C1 segment of cervical spinal cord (tissue), 14 donors: ENCODE measurements around the gene FKBP1A.

ENCODE experiments used
- DNase-seq, 14 donors: peaks; one replicate each; lab custom pipeline; 2025; lab: John Stamatoyannopoulos, UW

The FKBP1A gene

GRCh38 chr20:1392693-1393506 lies at the start of gene FKBP1A:
TSS of gene FKBP1A (minus strand) at chr20:1393054. CDS start at chr20:1392998, 56 bp downstream.
- peak; percentile 21 to 90 (median 78) for DNase-seq

DNA sequence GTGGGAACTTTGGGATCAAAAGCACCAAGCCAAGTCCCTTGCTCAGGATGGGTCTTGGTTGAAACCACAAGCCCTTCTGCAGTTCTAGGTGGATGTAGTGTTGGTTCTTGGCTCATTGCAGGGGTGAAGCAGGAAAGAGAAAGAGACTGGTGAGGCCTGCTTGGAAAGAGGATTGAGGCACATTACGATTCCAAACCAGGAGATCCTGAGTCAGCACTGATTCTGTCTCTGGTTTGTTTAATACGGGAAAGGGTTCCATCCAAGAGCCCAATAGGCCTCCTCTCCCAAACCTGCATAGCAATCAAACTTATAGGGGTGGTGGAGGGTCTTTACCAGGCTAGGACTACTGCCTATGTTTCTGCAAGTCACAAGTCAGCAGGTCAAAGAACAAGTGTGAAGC lies 49.5 kb upstream of the FKBP1A start:
- DNase-seq: no peak

DNA sequence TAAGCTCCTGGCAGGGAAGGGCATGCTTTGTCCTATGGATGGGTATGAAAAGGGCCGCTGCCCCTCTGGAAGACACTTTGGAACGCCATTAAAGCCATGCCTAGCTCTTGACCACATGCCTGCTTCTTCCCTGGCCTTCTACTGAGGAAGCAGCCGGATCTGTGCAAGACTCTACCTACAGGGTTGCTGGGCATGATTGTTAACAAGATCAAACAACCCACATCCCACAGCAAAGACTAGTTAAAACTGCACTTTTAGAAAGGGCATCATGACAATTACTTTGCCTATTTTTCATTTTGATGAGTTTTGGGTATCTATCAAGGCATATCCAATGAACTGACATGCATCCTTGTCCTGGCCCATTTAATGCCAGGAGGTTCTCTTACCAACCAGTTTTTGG lies 48.3 kb upstream of the FKBP1A start:
- DNase-seq: no peak

GRCh38 chr20:1440024-1440423 lies 47.2 kb upstream of the FKBP1A start:
- no peak for DNase-seq

- DNase-seq: no peak
Measured at GRCh38 chr20:1438361-1438760, 45.5 kb upstream of the FKBP1A start.

DNA sequence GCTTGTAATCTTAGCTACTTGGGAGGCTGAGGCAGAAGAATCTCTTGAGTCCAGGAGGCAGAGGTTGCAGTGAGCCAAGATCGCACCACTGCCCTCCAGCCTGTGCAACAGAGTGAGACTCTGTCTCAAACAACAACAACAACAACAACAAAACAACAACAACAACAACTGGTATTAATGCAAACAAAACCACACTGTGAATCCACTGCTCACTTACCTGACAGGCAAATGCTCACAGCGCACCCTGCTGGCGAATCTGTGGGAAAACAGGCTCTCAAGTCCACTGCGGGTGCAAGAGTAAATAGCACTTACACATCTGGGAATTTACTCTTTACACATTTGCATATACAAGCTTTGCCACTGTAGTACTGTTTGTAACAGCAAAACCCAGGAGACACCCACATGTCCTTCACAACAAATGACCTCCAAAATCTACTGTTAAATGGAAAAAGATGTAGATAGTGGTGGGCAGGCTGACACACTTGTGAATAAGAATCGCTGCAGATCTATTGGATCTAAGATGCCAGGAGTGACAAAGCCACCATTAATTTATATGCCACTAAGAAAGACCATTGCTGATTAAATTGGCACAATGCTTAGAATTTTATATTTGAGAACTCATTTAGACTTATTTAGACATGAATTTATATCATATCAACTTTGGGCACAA lies 44.5 kb upstream of the FKBP1A start:
- peak in 12 of 14 donors; percentile 3 to 72 (median 16) for DNase-seq

GRCh38 chr20:1436263-1436662 lies 43.4 kb upstream of the FKBP1A start:
- DNase-seq: no peak

DNA sequence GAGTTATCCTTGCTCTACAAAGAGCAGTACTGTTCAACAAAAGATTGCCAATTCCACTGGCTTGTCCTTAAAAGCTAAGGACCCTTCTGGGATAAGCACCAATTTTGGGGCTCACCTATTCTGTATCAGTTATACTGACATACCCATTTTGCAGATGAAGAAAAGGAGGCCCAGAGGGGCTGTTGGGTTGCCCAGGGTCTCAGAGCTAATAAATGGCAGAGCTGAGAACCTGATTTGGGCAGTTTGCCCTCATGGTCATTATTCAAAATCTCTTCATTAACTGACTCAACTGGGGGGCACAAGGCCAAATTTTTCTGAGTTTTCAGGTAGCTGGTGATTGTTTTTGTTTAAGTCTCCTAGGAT lies 42.5 kb upstream of the FKBP1A start:
- no peak for DNase-seq

DNA sequence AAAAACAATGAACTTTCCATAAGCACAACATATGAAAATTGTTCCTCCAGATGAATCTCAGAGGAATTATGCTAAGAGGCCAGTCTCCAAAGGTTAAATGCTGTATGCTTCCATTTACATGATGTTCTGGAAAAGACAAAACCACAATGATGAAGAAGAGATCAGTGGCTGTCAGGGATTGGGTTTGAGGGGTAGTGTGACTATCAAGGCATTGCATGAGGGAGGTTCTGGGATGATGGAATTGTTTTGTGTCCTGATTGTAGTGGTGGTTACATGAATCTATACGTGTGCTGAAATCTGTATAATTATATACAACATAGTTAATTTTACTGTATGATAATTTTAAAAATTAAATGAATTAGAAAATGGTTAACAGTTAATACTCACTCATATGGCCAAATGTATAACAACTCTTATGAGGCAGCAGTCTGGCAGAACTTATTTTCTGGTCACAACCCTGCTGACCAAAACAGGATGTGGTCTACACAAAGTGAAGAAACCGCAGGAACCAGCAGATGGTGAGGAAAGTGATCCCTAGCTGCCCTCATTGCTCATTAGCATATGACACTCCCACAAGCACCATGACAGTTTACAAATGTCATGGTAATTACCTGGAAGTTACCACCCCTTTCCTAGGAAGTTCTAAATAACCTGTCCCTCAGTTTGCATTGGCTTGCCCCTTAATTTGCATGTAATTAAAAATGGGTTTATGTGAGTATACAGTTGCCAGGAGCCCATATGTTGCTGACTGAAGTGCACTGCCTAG lies 41.9 kb upstream of the FKBP1A start:
- no peak for DNase-seq

DNA sequence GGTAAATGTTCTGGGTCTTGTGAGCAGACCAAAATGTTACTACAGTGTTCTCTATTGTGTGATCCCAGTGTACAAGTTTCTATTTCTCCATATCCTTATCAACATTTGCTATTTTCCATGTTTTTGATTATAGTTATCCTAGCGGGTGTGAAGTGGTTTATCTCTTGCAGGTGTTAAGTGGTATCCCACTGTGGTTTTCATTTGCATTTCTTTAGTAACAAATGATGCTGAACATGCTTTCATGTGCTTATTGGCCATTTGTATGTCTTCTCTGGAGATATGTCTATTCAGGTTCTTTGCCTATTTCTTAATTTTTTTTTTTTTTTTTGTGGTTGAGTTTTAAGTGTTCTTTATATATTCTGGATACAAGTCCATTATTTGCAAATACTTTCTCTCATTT lies 38.3 kb upstream of the FKBP1A start:
- no peak for DNase-seq

DNA sequence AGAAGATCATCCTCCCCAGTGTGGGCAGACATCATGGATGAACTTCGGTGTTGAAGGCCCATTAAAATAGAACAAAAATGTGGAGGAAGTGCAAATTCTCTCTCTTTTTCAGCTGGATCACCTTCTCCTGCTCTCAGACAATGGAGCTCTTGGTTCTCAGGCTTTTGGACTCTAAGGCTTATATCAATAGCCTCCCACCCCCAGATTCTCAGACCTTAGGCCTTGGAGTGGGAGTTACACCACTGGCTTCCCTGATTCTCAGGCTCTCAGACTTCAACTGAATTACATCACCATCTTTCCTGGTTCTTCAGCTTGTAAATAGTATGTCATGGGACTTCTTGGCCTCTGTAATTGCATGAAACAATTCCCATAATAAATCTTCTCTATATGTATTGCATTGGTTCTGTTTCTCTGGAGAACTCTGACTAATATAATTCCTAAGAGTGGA lies 37.2 kb upstream of the FKBP1A start:
- DNase-seq: no peak

- no peak for DNase-seq
Measured at GRCh38 chr20:1429143-1429728, 36.4 kb upstream of the FKBP1A start.

DNA sequence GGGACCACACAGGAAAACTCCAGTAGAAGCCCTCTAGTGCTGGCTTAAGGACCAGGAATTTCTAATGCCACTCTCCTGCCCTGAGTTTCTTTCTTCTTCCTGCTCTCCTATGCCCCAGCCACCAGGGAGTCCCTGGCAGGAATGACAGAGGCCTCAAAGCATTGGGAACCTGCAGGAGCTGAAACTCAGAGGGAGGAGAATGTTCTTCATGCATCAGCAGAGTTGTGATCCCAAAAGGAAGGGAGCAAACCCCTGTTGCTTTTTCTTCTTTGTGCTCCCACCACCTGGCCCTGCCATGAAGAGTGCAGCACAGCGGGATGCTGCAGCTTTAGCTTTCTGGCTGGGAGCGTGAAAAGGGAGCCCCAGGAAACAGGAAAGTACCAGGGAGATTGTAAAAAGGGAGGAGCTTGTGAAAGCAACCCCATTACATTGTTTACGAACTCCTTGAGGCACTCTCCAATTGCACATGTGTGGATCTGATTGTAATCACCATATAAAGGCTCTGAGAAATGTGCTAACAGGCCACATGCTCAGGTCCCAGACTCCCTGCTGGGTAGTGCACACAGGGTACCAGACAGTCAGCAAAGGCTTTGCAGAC lies 34.7 kb upstream of the FKBP1A start:
- no peak for DNase-seq

DNA sequence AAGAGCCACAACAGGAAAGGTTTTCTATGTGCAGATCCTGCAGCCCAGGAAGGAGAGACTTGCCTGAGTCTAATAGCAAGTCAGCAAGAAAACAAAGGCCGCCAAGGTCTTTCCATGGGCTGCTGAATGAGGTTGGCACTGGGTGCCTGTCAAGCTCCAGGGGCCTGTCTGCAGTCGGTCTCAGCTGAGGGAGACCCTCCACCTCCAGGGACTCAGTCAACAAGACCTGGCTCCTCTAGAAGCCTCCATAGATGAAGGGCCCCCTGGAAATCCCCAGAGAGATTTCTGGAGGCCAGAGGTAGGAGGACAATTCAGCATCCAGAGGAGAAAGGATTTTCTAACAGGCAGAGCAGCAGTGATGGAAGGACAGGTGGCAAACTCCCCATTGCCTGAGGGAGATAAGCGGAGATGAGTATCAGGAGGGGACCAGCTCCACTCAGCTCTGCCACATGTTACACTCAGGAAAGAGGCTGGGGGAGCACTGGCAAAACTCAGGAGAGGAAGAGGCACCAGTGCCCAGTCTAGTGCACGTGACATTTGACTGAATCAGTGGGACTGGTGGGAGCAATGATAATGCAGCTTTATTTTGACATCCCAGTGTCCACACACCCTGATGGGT lies 33.5 kb upstream of the FKBP1A start:
- DNase-seq: no peak

GRCh38 chr20:1424336-1424735 lies 31.5 kb upstream of the FKBP1A start:
- DNase-seq: no peak

- DNase-seq: peak in 2 of 14 donors; percentile 2 to 14
Measured at GRCh38 chr20:1423625-1424106, 30.8 kb upstream of the FKBP1A start.

- DNase-seq: no peak
Measured at GRCh38 chr20:1423206-1423605, 30.4 kb upstream of the FKBP1A start.

GRCh38 chr20:1422753-1423152 lies 29.9 kb upstream of the FKBP1A start:
- no peak for DNase-seq

GRCh38 chr20:1420066-1420465 lies 27.2 kb upstream of the FKBP1A start:
- no peak for DNase-seq

GRCh38 chr20:1418350-1418749 lies 25.5 kb upstream of the FKBP1A start:
- no peak for DNase-seq

- DNase-seq: no peak
Measured at GRCh38 chr20:1417790-1418189, 24.9 kb upstream of the FKBP1A start.
